AG04450 (cell line): ENCODE data around the gene WDR7. TPM values are rescaled to one million over a fixed set of nuclear protein-coding genes. Genes with fewer than 3 reads are reported as not detected.
"Not testable (repeated sequence)": the region's sequence is repeated elsewhere in the genome, so short reads cannot be mapped to it uniquely, and the experiment has no call there.

Experiments used
- CTCF ChIA-PET: fragments of 300-600, 350-600 bp; formaldehyde crosslinking; extraction: SDS; loops from one replicate; lab custom pipeline; 2022; ENCODE audit warnings: antibody characterized with exemption, inconsistent platforms; lab: Charles Lee
- POLR2A ChIA-PET: fragments of 350-600 bp; formaldehyde crosslinking; extraction: SDS; loops from one replicate; lab custom pipeline; 2021; ENCODE audit warnings: antibody characterized with exemption, inconsistent platforms; lab: Yijun Ruan, JAX
- DNase-seq: peaks from one replicate; pipeline ENCODE4 v3.0.0-alpha.2; 2011; ENCODE audit warnings: low read depth, low spot score
- H3K27ac ChIP-seq: one replicate; pipeline ENCODE4 v1.5.1; 2012; ENCODE audit warnings: low read depth, low read length, control low read depth
- H3K27me3 ChIP-seq: one replicate; pipeline ENCODE4 v1.6.0; 2012; ENCODE audit warnings: low read length; ENCODE audit not compliant: control insufficient read depth, insufficient read depth
- H3K4me3 ChIP-seq: 2 replicates; pipeline ENCODE4 v1.5.1; 2011; ENCODE audit warnings: mild to moderate bottlenecking, low read depth, low read length, control low read depth
- H3K9me3 ChIP-seq: 2 replicates; pipeline ENCODE4 v1.5.1; 2012; ENCODE audit warnings: low read length; ENCODE audit not compliant: control insufficient read depth, insufficient read depth
- polyA plus RNA-seq: library from polyadenylated mRNA; depleted of rRNA; stranded (reverse); fragments of >200 nt; gene quantifications from 2 replicates; pipeline ENCODE4 v1.2.3, GENCODE V29; 2011
- TF ChIP-seq, protein P1 (sequence below): IDR thresholded peaks from 2 replicates; pipeline ENCODE4 v1.5.1; 2011; ENCODE audit warnings: low read depth, low read length, control low read depth, inconsistent platforms

WDR7 gene
- polyA plus RNA-seq, 1 experiment: 8.1 TPM

GRCh38 chr18:56651771-56652092, 573 bp downstream of the WDR7 start:
- no peaks in the 10 kb centered on the region for H3K27me3 ChIP-seq
- TF ChIP-seq, protein P1, sequence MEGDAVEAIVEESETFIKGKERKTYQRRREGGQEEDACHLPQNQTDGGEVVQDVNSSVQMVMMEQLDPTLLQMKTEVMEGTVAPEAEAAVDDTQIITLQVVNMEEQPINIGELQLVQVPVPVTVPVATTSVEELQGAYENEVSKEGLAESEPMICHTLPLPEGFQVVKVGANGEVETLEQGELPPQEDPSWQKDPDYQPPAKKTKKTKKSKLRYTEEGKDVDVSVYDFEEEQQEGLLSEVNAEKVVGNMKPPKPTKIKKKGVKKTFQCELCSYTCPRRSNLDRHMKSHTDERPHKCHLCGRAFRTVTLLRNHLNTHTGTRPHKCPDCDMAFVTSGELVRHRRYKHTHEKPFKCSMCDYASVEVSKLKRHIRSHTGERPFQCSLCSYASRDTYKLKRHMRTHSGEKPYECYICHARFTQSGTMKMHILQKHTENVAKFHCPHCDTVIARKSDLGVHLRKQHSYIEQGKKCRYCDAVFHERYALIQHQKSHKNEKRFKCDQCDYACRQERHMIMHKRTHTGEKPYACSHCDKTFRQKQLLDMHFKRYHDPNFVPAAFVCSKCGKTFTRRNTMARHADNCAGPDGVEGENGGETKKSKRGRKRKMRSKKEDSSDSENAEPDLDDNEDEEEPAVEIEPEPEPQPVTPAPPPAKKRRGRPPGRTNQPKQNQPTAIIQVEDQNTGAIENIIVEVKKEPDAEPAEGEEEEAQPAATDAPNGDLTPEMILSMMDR: no peak
- DNase-seq: no peak
- H3K9me3 ChIP-seq: peaks cover 4% of the 10 kb centered on the region; the same call in 1 of the 2 replicates
- ChIA-PET POLR2A (no interaction called here), CTCF (interaction anchor here (1.2 kb wide), 1 partner anchor 12 kb away, joined by 3 read pairs; no protein-coding TSS in a partner anchor)
- H3K27ac ChIP-seq: no peak overlapping the region
- peak overlapping the region; percentile 94 for H3K4me3 ChIP-seq

- DNase-seq: no peak
- no peak overlapping the region for H3K27ac ChIP-seq
- H3K27me3 ChIP-seq: no peaks in the 10 kb centered on the region
- ChIA-PET POLR2A (no interaction called here), CTCF (no interaction called here)
- TF ChIP-seq, protein P1: no peak
- no peak overlapping the region for H3K4me3 ChIP-seq
- peaks cover 4% of the 10 kb centered on the region; the same call in 1 of the 2 replicates for H3K9me3 ChIP-seq
Measured at GRCh38 chr18:56652802-56653201, 1.6 kb downstream of the WDR7 start.

DNA sequence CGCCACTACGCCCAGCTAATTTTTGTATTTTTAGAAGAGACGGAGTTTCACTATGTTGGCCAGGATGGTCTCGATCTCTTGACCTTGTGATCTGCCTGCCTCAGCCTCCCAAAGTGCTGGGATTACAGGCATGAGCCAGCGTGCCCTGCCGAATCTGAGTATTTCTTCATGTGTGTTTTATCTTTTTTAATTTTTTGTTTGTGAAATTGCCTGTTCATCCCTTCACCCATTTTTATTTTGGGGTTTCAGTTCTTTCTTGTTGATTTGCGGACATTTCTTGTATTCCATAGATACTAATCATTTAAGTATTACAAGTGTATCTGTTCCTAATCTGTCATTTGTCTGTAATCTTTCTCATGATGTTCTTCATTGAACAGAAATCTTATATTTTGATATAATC, 3.1 kb downstream of the WDR7 start:
- POLR2A ChIA-PET, H3K4me3 ChIP-seq, DNase-seq, H3K27ac ChIP-seq, CTCF ChIA-PET, H3K27me3 ChIP-seq, H3K9me3 ChIP-seq: not testable (repeated sequence)

GRCh38 chr18:56658261-56658660, 7.1 kb downstream of the WDR7 start:
- no peak for DNase-seq
- Histone ChIP-seq H3K27ac (no peak overlapping the region), H3K9me3 (peaks cover 4% of the 10 kb centered on the region; the same call in 1 of the 2 replicates), H3K27me3 (no peaks in the 10 kb centered on the region), H3K4me3 (no peak overlapping the region)
- TF ChIP-seq, protein P1: no peak
- CTCF ChIA-PET: no interaction called here
- POLR2A ChIA-PET: no interaction called here

DNA sequence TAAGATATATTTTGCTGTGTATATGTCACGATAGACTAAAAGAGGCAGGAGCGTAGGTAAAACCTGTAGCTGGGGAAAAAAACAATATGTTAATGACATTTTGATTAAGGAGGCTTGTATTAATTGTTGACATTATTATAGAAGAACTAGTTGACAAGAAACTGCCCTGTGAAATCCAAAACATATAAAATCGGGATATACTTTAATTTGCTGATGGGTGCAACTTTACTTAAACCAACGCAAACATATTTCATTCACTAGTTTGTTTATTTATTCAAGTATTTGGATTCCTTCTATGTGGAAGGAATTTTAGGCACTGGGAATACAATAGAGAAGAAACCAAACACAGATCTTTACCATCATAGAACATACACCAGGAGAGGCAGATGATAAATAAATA, 8.0 kb downstream of the WDR7 start:
- no peak overlapping the region for H3K27ac ChIP-seq
- H3K27me3 ChIP-seq: no peaks in the 10 kb centered on the region
- peaks cover 2% of the 10 kb centered on the region; the same call in 1 of the 2 replicates for H3K9me3 ChIP-seq
- no peak for DNase-seq
- ChIA-PET CTCF (no interaction called here), POLR2A (no interaction called here)
- no peak overlapping the region for H3K4me3 ChIP-seq
- TF ChIP-seq, protein P1: no peak

DNA sequence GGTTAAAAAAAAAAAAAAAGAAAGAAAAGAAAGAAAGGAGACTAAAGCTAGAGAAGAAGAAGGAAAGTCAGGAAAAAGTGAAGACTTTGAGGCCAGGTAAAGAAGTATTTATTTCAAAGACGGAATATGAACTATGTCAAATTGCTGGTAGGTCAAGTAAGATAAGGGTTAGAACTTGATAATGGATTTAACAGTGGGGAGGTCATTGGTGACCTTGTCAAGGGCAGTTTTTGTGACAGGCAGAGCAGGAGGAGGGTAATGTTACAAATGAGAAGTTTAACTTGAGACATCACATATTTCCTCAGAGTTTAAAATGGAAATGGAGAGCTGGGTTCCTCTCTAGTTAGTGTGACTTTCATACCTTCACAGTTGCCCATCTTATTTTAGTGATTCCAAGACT, 9.5 kb downstream of the WDR7 start:
- H3K27me3 ChIP-seq: no peaks in the 10 kb centered on the region
- DNase-seq: no peak
- ChIA-PET POLR2A (no interaction called here), CTCF (no interaction called here)
- TF ChIP-seq, protein P1: no peak
- no peak overlapping the region for H3K27ac ChIP-seq
- no peak overlapping the region for H3K4me3 ChIP-seq
- no peaks in the 10 kb centered on the region for H3K9me3 ChIP-seq
